ENCODE data around the gene SCRN3.
"Not testable (repeated sequence)": the region's sequence is repeated elsewhere in the genome, so short reads cannot be mapped to it uniquely, and the experiment has no call there.

SCRN3 gene, protein sequence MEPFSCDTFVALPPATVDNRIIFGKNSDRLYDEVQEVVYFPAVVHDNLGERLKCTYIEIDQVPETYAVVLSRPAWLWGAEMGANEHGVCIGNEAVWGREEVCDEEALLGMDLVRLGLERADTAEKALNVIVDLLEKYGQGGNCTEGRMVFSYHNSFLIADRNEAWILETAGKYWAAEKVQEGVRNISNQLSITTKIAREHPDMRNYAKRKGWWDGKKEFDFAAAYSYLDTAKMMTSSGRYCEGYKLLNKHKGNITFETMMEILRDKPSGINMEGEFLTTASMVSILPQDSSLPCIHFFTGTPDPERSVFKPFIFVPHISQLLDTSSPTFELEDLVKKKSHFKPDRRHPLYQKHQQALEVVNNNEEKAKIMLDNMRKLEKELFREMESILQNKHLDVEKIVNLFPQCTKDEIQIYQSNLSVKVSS

DNA sequence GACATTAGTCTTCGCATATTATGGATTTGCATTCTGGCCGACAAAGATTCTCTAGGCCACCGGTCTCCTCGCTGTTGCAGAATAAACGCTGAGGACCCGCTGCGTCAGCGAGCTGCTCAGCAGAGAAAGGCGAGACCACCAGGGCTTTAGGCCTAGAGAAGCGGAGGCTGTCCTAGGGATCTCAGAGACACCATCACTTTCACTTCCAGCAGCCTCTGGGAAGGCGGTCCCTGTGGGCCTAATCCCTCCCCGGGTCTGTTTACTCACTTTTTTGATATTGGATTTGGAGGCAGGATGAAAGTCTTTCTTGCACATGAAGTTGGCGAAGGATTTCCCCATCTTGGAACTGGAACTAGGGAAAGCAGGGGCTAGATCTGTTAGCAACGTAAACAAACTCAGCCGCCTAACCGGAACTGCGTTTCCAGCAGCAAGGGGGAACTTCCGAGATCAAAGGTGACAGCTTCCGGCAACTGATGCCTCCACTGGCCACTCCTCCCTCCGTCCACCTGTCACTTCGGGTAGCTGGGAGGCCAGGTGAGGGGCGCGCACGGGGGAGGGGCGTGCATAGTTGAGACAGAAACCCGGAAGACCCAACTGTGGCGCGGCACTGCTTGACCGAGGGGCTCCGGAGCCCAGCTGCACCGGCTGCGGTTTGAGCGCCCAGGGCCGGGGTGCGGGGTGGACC lies at the start of gene SCRN3:
Gene SCRN3 (plus strand): TSS at position 447 of the 685 bp plus-strand sequence. CDS start 2,554 bp downstream, outside the sequence.
- DNase-seq: peak; percentile 27

DNA sequence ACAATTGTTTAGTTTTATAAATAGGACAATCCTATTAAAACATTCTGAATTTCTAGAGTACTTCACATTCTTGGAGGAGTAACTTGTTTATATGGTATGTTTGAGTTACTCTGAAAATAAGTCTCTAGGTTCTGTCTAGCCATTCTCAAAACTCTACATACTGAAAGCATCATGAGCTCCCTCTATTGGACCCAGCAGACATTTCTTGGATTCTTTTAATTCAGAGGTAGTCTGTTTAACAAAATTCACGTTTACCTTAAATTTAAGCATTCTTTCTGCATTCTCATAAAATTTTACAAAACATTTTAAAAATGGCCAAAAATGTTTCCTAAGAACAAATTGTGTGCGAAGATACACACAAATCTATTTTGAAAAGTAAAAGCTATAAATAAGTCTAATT lies 45.5 kb upstream of the SCRN3 start:
- DNase-seq: no peak

DNA sequence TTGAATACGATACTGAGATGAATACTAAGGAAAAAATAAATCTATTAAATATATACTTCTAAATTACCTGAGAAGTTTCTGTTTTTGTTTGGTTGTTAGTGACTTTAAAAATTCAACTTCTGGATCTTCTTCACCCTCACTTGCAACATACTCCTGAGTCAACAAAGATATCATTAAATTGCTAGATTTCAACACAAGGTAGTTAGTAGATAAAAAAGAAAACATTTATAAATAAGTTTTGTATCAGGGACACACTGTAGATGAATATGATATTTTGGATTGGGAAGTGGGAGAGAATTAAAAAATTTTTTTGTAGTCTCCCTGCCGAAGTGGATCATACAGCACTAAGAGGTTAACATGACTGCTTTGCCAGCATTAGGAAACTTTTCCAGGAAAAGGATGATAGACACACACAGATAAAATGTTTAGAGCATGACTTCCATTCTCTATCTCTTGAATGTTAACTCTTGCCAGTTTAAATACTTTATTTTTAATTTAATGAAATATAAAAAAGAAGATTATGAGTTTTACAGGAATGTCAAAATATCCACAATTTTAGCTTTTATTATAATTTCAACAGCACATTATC lies 44.8 kb upstream of the SCRN3 start:
- DNase-seq: no peak

DNA sequence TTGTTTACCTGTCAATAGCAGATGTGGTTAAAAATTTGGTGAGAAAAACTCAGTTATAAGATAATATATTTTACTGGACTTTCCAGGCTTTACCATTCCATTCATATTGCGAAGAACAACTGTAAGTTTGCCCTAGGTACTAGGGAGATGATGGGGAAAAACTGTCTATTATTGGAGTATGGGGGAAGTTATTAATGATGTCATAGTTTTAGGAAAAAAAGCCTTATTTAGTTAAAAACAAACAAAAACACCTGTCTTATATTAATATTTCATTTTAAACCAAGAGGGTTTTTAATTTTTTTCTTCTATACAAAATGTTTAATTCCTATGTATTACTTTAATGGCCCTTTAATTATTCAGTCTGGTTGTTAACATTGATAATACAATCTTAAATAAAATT lies 42.5 kb upstream of the SCRN3 start:
- no peak for DNase-seq

DNA sequence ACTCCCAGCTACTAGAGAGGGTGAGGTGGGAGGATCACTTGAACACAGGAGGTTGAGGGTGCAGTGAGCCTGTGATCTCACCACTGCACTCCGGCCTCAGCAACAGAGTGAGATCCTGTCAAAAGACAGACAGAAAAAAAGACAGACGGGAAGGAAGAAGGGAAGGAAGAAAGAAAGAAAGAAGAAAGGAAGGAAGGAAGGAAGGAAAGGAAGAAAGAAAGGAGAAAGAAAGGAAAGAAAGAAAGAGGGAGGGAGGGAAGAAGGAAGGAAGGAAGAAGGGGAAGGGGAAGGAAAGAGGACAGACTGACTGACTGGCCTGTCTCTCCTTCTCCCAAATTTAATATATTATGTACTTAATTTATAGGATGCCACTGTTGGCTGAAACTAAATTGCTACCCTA lies 39.2 kb upstream of the SCRN3 start:
- DNase-seq: no peak

DNA sequence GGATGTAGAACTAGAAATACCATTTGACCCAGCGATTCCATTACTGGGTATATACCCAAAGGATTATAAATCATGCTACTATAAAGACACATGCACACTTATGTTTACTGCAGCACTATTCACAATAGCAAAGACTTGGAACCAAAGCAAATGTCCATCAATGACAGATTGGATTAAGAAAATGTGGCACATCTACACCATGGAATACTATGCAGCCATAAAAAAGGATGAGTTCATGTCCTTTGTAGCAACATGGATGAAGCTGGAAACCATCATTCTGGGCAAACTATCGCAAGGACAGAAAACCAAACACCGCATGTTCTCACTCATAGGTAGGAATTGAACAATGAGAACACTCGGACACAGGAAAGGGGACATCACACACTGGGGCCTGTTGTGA lies 35.9 kb upstream of the SCRN3 start:
- DNase-seq: not testable (repeated sequence)

DNA sequence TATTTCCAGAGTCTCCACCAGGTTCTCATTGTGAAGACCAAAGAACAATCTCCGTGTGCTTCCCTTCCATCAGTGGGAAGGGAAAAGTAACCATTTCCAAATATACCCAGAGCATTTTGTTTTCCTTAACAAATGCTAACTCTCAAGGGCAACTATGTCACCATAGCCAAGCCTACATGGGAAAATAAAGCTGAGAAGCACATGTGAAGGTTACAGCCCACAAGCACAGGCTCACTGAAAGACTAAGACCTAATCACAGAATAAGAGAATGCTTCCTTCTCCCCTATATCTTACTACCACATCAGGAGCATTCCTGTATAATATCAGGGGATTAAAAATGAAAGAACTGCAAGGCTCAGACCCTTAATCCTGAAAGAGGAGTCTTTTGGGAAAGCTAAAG lies 32.6 kb upstream of the SCRN3 start:
- no peak for DNase-seq

DNA sequence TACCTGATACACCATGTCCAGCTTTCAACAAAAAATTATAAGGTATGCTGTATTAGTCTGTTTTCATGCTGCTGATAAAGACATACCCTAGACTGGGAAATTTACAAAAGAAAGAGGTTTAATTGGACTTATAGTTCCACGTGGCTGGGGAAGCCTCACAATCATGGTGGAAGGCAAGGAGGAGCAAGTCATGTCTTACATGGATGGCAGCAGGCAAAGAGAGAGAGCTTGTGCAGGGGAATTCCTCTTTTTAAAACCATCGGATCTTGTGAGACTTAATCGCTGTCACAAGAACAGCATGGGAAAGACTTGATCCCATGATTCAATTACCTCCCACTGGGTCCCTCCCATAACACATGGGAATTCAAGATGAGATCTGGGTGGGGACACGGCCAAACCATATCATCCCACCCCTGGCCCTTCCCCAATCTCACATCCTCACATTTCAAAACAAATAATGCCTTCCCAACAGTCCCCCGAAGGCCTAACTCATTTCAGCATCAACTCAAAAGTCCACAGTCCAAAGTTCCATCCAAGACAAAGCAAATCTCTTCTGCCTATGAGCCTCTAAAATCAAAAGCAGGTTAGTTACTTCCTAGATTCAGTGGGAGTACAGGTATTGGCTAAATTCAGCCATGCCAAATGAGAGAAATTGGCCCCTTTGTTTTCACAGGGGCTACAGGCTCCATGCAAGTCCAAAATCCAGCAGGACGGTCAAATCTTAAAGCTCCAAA lies 31.9 kb upstream of the SCRN3 start:
- DNase-seq: not testable (repeated sequence)

DNA sequence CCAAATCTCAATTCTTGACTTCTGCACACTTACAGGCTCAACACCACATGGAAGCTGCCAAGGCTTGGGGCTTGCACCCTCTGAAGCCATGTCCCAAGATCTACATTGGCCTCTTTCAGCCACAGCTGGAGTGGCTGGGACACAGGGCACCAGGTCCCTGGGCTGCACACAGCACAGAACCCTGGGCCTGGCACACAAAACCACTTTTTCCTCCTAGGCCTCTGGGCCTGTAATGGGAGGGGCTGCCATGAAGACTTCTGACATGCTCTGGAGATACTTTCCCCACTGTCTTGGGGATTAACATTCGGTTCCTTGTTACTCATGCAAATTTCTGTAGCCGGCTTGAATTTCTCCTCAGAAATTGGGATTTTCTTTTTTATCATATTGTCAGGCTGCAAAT lies 30.9 kb upstream of the SCRN3 start:
- DNase-seq: no peak

DNA sequence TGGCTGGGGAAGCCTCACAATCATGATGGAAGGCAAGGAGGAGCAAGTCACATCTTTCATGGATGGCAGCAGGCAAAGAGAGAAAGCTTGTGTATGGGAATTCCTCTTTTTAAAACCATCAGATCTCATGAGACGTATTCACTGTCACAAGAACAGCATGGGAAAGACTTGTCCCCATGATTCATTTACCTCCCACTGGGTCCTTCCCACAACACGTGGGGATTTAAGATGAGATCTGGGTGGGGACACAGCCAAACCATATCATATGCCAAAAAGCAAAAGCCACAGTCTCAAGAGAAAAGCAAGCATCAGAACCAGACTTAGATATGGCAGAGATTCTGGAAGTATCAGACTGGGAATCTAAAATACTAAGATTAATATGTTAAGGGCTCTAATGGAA lies 30.0 kb upstream of the SCRN3 start:
- DNase-seq: no peak

DNA sequence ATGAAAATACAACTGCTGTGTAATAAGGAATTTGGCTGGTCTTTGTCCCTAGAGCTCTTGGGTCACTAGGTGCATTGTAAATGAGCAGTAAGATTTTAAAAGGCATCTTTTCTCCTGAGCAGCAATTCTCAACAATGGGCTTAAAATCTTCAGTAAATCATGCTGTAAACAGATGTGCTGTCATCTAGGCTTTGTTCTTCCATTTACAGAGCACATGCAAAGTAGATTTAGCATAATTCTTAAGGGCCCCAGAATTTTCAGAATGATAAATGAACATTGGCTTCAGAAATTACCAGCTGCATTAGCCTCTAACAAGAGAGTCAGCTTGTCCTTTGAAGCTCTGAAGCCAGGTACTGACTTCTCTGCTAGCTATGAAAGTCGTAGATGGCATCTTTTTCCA lies 26.8 kb upstream of the SCRN3 start:
- no peak for DNase-seq

DNA sequence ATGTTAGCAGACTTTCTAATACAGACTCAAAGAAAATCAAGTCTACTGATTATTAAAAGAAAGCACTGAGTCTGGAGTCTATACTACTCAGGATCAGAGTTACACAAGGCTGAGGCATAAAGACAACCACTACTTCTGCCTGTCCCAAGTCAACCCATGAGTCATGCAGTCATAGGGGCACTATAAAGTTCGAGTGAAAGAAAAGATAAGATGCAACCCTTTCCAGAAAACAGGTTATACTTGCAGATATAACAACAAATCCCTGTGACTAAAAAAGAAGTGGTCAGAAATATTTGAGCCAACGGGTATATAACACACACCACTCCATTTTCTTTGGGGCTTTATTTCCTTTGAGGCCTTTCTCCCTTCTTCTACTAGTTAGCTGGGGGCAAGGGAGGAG lies 18.6 kb upstream of the SCRN3 start:
- no peak for DNase-seq

DNA sequence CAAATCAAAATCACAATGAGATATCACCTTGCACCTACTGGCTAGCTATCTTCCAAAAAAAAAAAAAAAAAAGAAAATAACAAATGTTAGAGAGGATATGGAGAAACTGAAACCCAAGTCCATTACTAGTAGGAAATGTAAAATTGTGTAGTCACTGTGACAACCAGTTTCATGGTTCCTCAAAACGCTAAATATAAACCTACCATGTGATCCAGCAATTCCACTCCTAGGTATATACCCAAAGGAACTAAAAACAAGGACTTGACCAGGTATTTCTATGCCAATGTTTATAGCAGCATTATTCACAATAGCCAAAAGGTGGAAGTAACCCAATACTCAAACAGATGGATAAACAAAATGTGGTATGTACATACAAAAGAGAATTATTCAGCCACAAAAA lies 11.7 kb upstream of the SCRN3 start:
- no peak for DNase-seq

DNA sequence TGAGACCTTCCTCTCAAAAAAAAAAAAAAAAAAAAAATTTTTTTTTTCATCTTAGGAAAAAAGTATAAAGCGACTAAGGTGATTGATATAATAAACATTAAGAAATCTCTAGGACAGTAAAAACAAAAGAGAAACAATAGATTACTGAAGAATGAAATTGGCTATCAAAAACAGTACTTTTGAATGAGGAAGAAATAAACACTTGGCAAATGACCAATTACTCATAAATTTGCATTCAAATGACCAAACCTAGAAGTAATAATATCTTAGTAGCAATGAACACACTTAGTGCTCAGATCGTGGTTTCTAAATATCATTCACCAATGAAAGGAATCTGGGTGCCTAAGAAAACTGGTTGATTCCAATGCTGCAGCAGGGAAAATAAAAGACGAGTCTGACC lies 10.3 kb upstream of the SCRN3 start:
- DNase-seq: no peak

DNA sequence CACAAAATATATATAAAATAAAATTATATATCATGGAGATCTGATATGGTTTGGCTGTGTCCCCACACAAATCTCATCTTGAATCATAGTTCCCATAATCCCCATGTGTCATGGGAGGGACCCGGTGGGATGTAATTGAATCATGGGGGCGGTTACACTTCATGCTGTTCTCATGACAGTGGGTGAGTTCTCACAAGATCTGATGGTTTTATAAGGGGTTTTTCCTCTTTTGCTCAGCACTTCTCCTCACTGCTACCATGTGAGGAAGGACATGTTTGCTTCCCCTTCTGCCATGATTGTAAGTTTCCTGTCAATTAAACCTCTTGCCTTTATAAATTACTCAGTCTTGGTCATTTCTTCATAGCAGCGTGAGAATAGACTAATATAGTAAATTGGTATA lies 6.8 kb upstream of the SCRN3 start:
- not testable (repeated sequence) for DNase-seq

DNA sequence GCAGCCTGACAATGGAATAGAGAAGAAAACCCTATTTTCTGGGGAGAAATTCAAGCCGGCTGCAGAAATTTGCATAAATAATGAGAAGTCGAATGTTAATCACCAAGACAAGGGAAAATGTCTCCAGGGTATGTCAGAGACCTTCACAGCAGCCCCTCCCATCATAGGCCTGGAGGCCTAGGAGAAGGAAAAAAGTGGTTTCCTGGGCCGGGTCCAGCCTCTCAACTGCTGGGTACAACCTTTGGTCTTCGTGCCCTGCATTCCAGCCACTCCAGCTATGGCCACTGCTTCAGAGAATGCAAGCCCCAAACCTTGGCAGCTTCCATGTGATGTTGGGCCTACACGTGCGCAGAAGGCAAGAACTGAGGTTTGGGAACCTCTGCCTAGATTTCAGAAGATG lies 6.0 kb upstream of the SCRN3 start:
- DNase-seq: no peak

DNA sequence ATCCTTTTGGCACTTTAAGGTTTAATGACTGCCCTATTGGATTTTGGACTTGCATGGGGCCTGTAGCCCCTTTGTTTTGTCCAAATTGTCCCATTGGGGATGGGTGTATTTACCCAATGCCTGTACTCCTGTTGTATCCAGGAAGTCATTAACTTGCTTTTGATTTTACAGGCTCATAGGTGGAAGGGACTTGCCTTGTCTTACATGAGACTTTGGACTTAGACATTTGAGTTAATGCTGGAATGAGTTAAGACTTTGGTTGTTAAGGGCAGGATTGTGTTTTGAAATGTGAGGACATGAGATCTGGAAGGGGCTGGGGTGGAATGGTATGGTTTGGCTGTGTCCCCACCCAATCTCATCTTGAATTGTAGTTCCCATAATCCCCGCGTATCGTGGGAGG lies 5.2 kb upstream of the SCRN3 start:
- DNase-seq: not testable (repeated sequence)

DNA sequence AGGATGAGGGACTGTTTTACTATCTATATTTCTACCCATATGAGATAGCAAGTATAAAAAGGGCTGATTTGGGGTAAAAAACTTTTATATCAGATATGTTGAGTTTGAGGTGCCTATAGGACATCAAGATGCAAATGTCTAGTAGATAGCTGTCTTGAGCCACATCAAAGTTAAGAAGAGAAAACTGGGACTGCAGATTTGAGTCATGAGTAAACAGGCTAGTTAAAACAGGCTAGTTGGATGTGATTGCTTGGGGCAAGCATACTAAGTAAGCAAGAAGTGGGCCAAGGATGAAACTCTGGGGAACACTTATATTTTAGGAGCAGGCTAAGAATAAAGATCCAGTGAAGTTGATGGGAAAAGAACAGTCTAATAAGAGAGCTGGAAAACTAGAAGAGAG lies 2.8 kb upstream of the SCRN3 start:
- DNase-seq: no peak

DNA sequence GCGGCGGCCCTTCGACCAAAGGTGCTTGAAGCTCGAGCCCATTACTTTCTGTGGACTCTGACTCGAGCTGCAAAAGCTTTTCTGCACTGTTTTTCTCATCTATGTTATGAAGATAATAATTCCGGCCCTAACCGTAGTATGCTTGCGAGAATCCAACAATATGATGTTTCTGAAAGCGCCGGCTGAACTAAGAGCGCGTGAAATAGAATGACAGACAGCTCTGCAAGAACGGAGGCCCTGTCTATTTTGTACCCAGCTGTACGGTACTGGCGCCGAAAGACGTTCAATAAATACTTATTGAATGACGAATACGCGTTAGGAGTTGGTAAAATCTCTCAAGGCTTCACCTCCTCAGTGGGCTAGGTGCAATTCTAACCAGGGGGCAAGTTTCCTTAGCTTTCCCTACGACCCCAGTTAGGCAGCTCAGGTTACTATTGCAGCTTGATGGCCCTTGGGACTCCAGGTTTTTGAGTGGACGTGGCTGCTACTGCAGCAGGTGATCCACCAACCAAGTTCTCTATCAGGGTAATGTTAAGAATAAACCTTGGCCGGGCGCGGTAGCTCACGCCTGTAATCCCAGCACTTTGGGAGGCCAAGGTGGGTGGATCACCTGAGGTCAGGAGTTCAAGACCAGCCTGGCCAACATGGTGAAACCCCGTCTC lies 570 bp downstream of the SCRN3 start:
- no peak for DNase-seq

DNA sequence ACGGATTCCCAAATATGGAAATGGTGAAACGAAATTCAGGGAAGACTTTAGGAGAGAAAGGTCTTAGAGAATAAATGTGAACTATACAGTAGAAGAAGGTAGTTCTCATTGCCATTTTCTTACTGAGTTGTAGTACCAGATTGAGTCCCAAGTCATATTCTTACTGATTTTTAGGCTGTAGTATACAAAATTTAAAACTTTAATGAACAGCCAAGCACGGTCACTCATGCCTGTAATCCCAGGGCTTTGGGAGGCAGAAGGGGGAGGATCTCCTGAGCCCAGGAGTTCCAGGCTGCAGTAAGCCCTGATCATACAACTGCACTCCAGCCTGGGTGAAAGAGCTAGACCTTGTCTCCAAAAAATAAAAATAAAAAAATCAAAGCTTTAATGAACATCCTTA lies 2.2 kb downstream of the SCRN3 start:
- no peak for DNase-seq

DNA sequence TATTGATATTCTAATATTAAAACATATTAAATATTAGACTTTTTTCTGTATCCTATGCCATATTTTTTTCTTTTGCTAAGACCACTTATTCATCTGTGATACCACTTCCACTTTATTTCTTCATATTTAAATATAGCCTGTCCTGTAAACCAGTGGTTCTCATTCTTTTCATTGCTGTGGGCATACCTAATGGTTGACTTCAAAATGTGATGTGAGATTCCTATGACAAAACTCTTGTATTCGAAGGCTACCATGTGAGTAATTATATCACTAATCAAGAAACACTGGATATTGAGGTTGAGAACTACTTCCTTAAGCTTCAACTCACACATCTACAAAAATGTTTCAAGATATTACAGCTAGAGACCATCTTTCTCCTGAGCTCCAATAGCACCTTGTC lies 3.6 kb downstream of the SCRN3 start:
- DNase-seq: no peak

DNA sequence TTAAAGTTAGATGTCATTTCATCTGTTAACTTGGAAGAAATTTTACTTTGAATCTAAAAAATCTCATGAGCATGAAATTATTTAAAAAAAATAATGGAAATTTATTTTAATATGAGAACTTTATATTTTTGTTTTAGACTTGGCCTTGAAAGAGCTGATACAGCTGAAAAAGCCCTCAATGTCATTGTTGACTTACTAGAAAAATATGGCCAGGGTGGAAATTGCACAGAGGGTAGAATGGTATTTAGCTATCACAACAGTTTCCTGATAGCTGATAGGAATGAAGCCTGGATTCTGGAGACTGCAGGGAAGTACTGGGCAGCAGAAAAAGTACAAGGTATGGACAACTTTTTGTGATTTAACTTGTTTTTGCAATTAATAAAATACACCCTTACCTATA lies 5.3 kb downstream of the SCRN3 start:
- no peak for DNase-seq

DNA sequence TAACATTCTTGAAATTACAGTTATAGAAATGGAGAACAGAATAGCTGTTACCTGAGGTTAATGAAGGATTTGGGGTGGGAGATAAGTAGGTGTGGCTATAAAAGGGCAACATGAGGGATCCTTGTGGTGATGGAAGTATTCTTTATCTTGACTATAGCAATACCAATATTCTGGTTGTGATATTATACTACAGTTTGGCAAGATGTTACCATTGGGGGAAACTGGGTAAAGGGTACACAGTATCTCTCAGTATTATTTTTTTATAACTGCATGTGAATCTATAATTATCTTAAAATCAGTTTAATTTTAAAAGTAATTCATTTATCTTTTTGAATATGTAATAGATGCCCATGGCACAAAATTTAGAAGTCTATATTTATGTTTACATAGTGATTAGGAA lies 8.1 kb downstream of the SCRN3 start:
- no peak for DNase-seq

All from SHP77 treated with DMSO at 0.1 percent for 48 hours (cell line).